Measurements from ENCODE around the gene RAB40C. TPM values are rescaled to one million over a fixed set of nuclear protein-coding genes. Genes with fewer than 3 reads are reported as not detected.

The RAB40C gene
- total and polyA plus RNA-seq, 2 donors (not counting 1 experiment from before 2014, with no cell fraction given): 3.2 to 11.6 TPM

GRCh38 chr16:608019-608418 lies 18.2 kb downstream of the RAB40C start:
- Histone ChIP-seq H3K4me2 (ENCODE audit: extremely low read depth, insufficient read depth, low read length) (no peak overlapping the region), H2AFZ (ENCODE audit: low read length) (no peak overlapping the region), H3K27ac (ENCODE audit: insufficient read depth, low read length) (no peak overlapping the region), H3K9ac (ENCODE audit: insufficient read depth, low read length) (no peak overlapping the region), H3K9me3 (ENCODE audit: control insufficient read depth, insufficient read depth, low read depth, low read length) (no peaks in the 10 kb centered on the region), H3K27me3 (ENCODE audit: control insufficient read depth, insufficient read depth, low read length) (no peaks in the 10 kb centered on the region), H3K4me3 (replicated peaks in 1 of 4; ENCODE audit: control extremely low read depth in 1 of 4, insufficient read depth in 1 of 4, low read depth in 3 of 4, low read length in 4 of 4) (no peak overlapping the region), H3K36me3 (ENCODE audit: control insufficient read depth, insufficient read depth, low read length) (no peaks in the 10 kb centered on the region), H3K4me1 (ENCODE audit: control insufficient read depth, extremely low read depth, insufficient read depth, low read length) (no peaks in the 10 kb centered on the region), H3K79me2 (ENCODE audit: control insufficient read depth, insufficient read depth, low read length) (no peaks in the 10 kb centered on the region), H4K20me1 (ENCODE audit: control insufficient read depth, extremely low read depth, insufficient read depth, low read length) (no peaks in the 10 kb centered on the region)
- DNase-seq (ENCODE audit: low read depth in 2 of 2): no peak
- no peak for TF ChIP-seq EZH2 (IDR thresholded peaks at IDR 0.05; ENCODE audit: low read length, missing control alignments)
- TF ChIP-seq CTCF (conservative IDR thresholded peaks at IDR 0.05 in 1 of 2, IDR thresholded peaks at IDR 0.05 in 1 of 2; ENCODE audit: low read depth in 1 of 2, low read length in 2 of 2): no peak

GRCh38 chr16:609316-609715 lies 19.4 kb downstream of the RAB40C start:
- no peaks in the 10 kb centered on the region for H3K79me2 ChIP-seq (ENCODE audit: control insufficient read depth, insufficient read depth, low read length)
- no peak overlapping the region for H3K27ac ChIP-seq (ENCODE audit: insufficient read depth, low read length)
- no peaks in the 10 kb centered on the region for H4K20me1 ChIP-seq (ENCODE audit: control insufficient read depth, extremely low read depth, insufficient read depth, low read length)
- no peak overlapping the region for H3K4me2 ChIP-seq (ENCODE audit: extremely low read depth, insufficient read depth, low read length)
- H3K4me3 ChIP-seq (replicated peaks in 1 of 4; ENCODE audit: control extremely low read depth in 1 of 4, insufficient read depth in 1 of 4, low read depth in 3 of 4, low read length in 4 of 4): no peak overlapping the region
- H3K36me3 ChIP-seq (ENCODE audit: control insufficient read depth, insufficient read depth, low read length): no peaks in the 10 kb centered on the region
- H3K9ac ChIP-seq (ENCODE audit: insufficient read depth, low read length): no peak overlapping the region
- no peaks in the 10 kb centered on the region for H3K27me3 ChIP-seq (ENCODE audit: control insufficient read depth, insufficient read depth, low read length)
- no peak for DNase-seq (ENCODE audit: low read depth in 2 of 2)
- no peak overlapping the region for H2AFZ ChIP-seq (ENCODE audit: low read length)
- H3K4me1 ChIP-seq (ENCODE audit: control insufficient read depth, extremely low read depth, insufficient read depth, low read length): no peaks in the 10 kb centered on the region
- no peaks in the 10 kb centered on the region for H3K9me3 ChIP-seq (ENCODE audit: control insufficient read depth, insufficient read depth, low read depth, low read length)
- TF ChIP-seq CTCF (conservative IDR thresholded peaks at IDR 0.05 in 1 of 2, IDR thresholded peaks at IDR 0.05 in 1 of 2; ENCODE audit: low read depth in 1 of 2, low read length in 2 of 2) (no peak), EZH2 (IDR thresholded peaks at IDR 0.05; ENCODE audit: low read length, missing control alignments) (no peak)

GRCh38 chr16:609984-610383 lies 20.1 kb downstream of the RAB40C start:
- H3K79me2 ChIP-seq (ENCODE audit: control insufficient read depth, insufficient read depth, low read length): no peaks in the 10 kb centered on the region
- H3K27ac ChIP-seq (ENCODE audit: insufficient read depth, low read length): no peak overlapping the region
- no peaks in the 10 kb centered on the region for H3K36me3 ChIP-seq (ENCODE audit: control insufficient read depth, insufficient read depth, low read length)
- H4K20me1 ChIP-seq (ENCODE audit: control insufficient read depth, extremely low read depth, insufficient read depth, low read length): no peaks in the 10 kb centered on the region
- no peaks in the 10 kb centered on the region for H3K4me1 ChIP-seq (ENCODE audit: control insufficient read depth, extremely low read depth, insufficient read depth, low read length)
- no peak overlapping the region for H3K4me2 ChIP-seq (ENCODE audit: extremely low read depth, insufficient read depth, low read length)
- TF ChIP-seq EZH2 (IDR thresholded peaks at IDR 0.05; ENCODE audit: low read length, missing control alignments): no peak
- H2AFZ ChIP-seq (ENCODE audit: low read length): no peak overlapping the region
- no peak overlapping the region for H3K9ac ChIP-seq (ENCODE audit: insufficient read depth, low read length)
- no peak for DNase-seq (ENCODE audit: low read depth in 2 of 2)
- H3K4me3 ChIP-seq (replicated peaks in 1 of 4; ENCODE audit: control extremely low read depth in 1 of 4, insufficient read depth in 1 of 4, low read depth in 3 of 4, low read length in 4 of 4): no peak overlapping the region
- no peaks in the 10 kb centered on the region for H3K27me3 ChIP-seq (ENCODE audit: control insufficient read depth, insufficient read depth, low read length)
- no peaks in the 10 kb centered on the region for H3K9me3 ChIP-seq (ENCODE audit: control insufficient read depth, insufficient read depth, low read depth, low read length)

Measured in fibroblast of lung (primary cell).